GM12878 (cell line): ENCODE results near the gene CCSER1. TPM values are rescaled to one million over a fixed set of nuclear protein-coding genes. Genes with fewer than 3 reads are reported as not detected.

Experiments used
- ATAC-seq: fragments of 200-7000 bp; cut with Tn5 transposase; 3 replicates; pipeline ENCODE4 v1.9.1; 2020; ENCODE audit warnings: mild to moderate bottlenecking, moderate library complexity
- BruUV-seq: library from RNA; stranded (reverse); fragments of 400-500 nt; replicated peaks from 2 replicates; lab custom pipeline; 2021; lab: Mats Ljungman, UMichigan
- CTCF ChIA-PET: fragments of 300-600 bp; sonication (Branson Sonifier 250); formaldehyde crosslinking; extraction: SDS; loops from one replicate; lab custom pipeline; 2021; ENCODE audit warnings: inconsistent platforms; lab: Yijun Ruan, JAX
- POLR2A ChIA-PET: fragments of 350-600 bp; formaldehyde crosslinking; extraction: SDS; loops from one replicate; lab custom pipeline; 2021; ENCODE audit warnings: inconsistent platforms; lab: Charles Lee
- RAD21 ChIA-PET: fragments of 300-600 bp; sonication (Branson Sonifier 250); formaldehyde crosslinking; loops from one replicate; lab custom pipeline; 2023; ENCODE audit warnings: antibody characterized with exemption; ENCODE audit not compliant: unreplicated experiment; lab: Charles Lee
- SMC1A ChIA-PET: fragments of 300-600 bp; sonication (Branson Sonifier 250); formaldehyde crosslinking; loops from one replicate; lab custom pipeline; 2023; ENCODE audit not compliant: unreplicated experiment, uncharacterized antibody; lab: Charles Lee
- DNase-seq: peaks from one replicate; pipeline ENCODE4 v3.0.0-alpha.2; 2011; ENCODE audit warnings: low read depth, low spot score
- FAIRE-seq: peaks from 3 replicates; lab custom pipeline; 2011; peaks lifted over from hg19 to GRCh38; lab: Jason Lieb, UNC
- H2AFZ ChIP-seq: 2 replicates; pipeline ENCODE4 v1.6.0; 2011; ENCODE audit warnings: low read depth, low read length, control low read depth; ENCODE audit not compliant: control insufficient read depth
- H3K27ac ChIP-seq: 2 replicates; pipeline ENCODE4 v1.5.1; 2011; ENCODE audit warnings: control low read depth; ENCODE audit not compliant: control insufficient read depth, insufficient read depth
- H3K27me3 ChIP-seq, 2 experiments: replicated peaks in 1 of 2; 2 replicates each; pipeline versions ENCODE4 v1.6.0 to v1.6.1; 2011; ENCODE audit warnings: low read length in 1 of 2; ENCODE audit not compliant: control insufficient read depth in 2 of 2, insufficient read depth in 2 of 2
- H3K36me3 ChIP-seq, 2 experiments: 2 replicates each; pipeline ENCODE4 v1.5.1; 2011; ENCODE audit warnings: low read length in 1 of 2; ENCODE audit not compliant: control insufficient read depth in 2 of 2, insufficient read depth in 2 of 2
- H3K4me1 ChIP-seq: 2 replicates; pipeline ENCODE4 v1.6.1; 2011; ENCODE audit warnings: mild to moderate bottlenecking, low read length, moderate library complexity, mixed read lengths; ENCODE audit not compliant: control insufficient read depth, insufficient read depth
- H3K4me2 ChIP-seq: 2 replicates; pipeline ENCODE4 v1.6.0; 2011; ENCODE audit warnings: control low read depth; ENCODE audit not compliant: control insufficient read depth, insufficient read depth
- H3K4me3 ChIP-seq: fragments of 200-600 bp; sonication (generic); 2 replicates; pipeline ENCODE4 v1.5.1; 2016
- H3K79me2 ChIP-seq: 2 replicates; pipeline ENCODE4 v1.6.0; 2011; ENCODE audit warnings: low read length; ENCODE audit not compliant: control insufficient read depth, insufficient read depth
- H3K9ac ChIP-seq: 2 replicates; pipeline ENCODE4 v1.8.0; 2011; ENCODE audit warnings: low read length, control low read depth, mixed read lengths; ENCODE audit not compliant: control insufficient read depth, insufficient read depth
- H3K9me3 ChIP-seq: replicated peaks from 3 replicates; pipeline ENCODE4 v1.5.1; 2011; ENCODE audit warnings: mild to moderate bottlenecking, low read length; ENCODE audit not compliant: control insufficient read depth, insufficient read depth
- H4K20me1 ChIP-seq: 2 replicates; pipeline ENCODE4 v1.6.0; 2011; ENCODE audit not compliant: control insufficient read depth, insufficient read depth
- CHD4 ChIP-seq: fragments of 200-600 bp; sonication (generic); IDR thresholded peaks from 2 replicates; pipeline ENCODE4 v1.6.1; 2016; ENCODE audit warnings: mild to moderate bottlenecking
- FOXM1 ChIP-seq: IDR thresholded peaks from 2 replicates; pipeline ENCODE4 v1.6.1; 2012; ENCODE audit warnings: low read depth, mild to moderate bottlenecking, inconsistent platforms, low read length, moderate library complexity
- HDAC2 ChIP-seq: fragments of 200-600 bp; sonication (generic); IDR thresholded peaks from 2 replicates; pipeline ENCODE4 v1.6.1; 2017
- HDGF ChIP-seq: fragments of 450-650 bp; IDR thresholded peaks from 2 replicates; pipeline ENCODE4 v1.6.1; 2016; ENCODE audit warnings: antibody characterized with exemption
- IKZF1 ChIP-seq: fragments of 450-650 bp; conservative IDR thresholded peaks from 2 replicates; pipeline ENCODE4 v1.6.1; 2017; ENCODE audit warnings: antibody characterized with exemption, mild to moderate bottlenecking
- MEF2B ChIP-seq: fragments of 450-650 bp; IDR thresholded peaks from 2 replicates; pipeline ENCODE4 v1.6.1; 2018; ENCODE audit warnings: mild to moderate bottlenecking, moderate library complexity; ENCODE audit not compliant: partially characterized antibody, poor library complexity, severe bottlenecking
- MTA3 ChIP-seq: IDR thresholded peaks from 2 replicates; pipeline ENCODE4 v1.6.1; 2012; ENCODE audit warnings: low read length, inconsistent platforms, borderline replicate concordance
- POLR2AphosphoS2 ChIP-seq: IDR thresholded peaks from 2 replicates; pipeline ENCODE4 v1.6.1; 2011; ENCODE audit warnings: low read depth, mild to moderate bottlenecking, low read length, improper control_type of control experiment, moderate library complexity
- SMAD5 ChIP-seq: IDR thresholded peaks from 2 replicates; pipeline ENCODE4 v1.6.1; 2016; ENCODE audit warnings: antibody characterized with exemption, low read depth
- SMC3 ChIP-seq: IDR thresholded peaks from 2 replicates; pipeline ENCODE4 v1.6.1; 2011; ENCODE audit warnings: low read length, improper control_type of control experiment, borderline replicate concordance
- ZSCAN29 ChIP-seq: fragments of 450-650 bp; IDR thresholded peaks from 2 replicates; pipeline ENCODE4 v1.6.1; 2017; ENCODE audit warnings: mild to moderate bottlenecking, moderate library complexity
- WGBS: methylation state at CpG from one replicate; pipeline ENCODE4 v1.1.6; 2016; ENCODE audit warnings: low lambda C conversion rate; ENCODE audit not compliant: insufficient replicate concordance, insufficient coverage; ENCODE audit errors: missing lambda C conversion rate; 5-methylcytosine and 5-hydroxymethylcytosine counted together
- in situ Hi-C: fragments of 300-500 bp; cut with MboI; formaldehyde crosslinking; loops from 9 replicates; pipeline ENCODE4 v1.14.3; 2018; ENCODE audit warnings: mixed read lengths
- intact Hi-C: fragments of 100-400 bp; cut with micrococcal nuclease; formaldehyde crosslinking; loops from one replicate; pipeline ENCODE4 v1.14.2; 2022; ENCODE audit not compliant: unreplicated experiment
- polyA plus RNA-seq, 11 experiments: library from polyadenylated mRNA; depleted of rRNA in 4 of 11; unstranded in 6 of 11; stranded (reverse) in 5 of 11; fragments of >200 nt; fragmentation: Nextera tagmentation in 4 of 11; fragmentation: Illumina TruSeq in 1 of 11; extraction: Ambion mirVana in 4 of 11; extraction: Trizol in 1 of 11; gene quantifications; 1 replicate in 1 of 11; 2 replicates in 10 of 11; pipeline versions ENCODE4 v1.2.1 to v1.2.3, GENCODE V29; 2011 to 2016; ENCODE audit warnings: inconsistent platforms in 2 of 11, missing spikeins in 2 of 11, low read depth in 1 of 11
- total RNA-seq, 4 experiments: library from RNA; depleted of rRNA in 3 of 4; stranded (reverse); fragments of >200 nt in 3 of 4; fragmentation: Illumina TruSeq in 1 of 4; extraction: Trizol in 1 of 4; gene quantifications; 2 replicates each; pipeline versions ENCODE4 v1.2.1 to v1.2.3, GENCODE V29; 2013 to 2021
- TF ChIP-seq, protein P1 (sequence below), 3 experiments: IDR thresholded peaks in 2 of 3; conservative IDR thresholded peaks in 1 of 3; 2 replicates each; pipeline ENCODE4 v1.5.1; 2011; ENCODE audit warnings: low read depth in 3 of 3, low read length in 3 of 3, mild to moderate bottlenecking in 3 of 3, control low read depth in 2 of 3, moderate library complexity in 2 of 3, inconsistent platforms in 1 of 3, mixed read lengths in 1 of 3; ENCODE audit not compliant: control insufficient read depth in 2 of 3, insufficient read depth in 1 of 3; ENCODE audit errors: extremely low read depth in 1 of 3
- TF ChIP-seq, protein P2 (sequence below): fragments of 450-650 bp; IDR thresholded peaks from 2 replicates; pipeline ENCODE4 v1.6.1; 2017; ENCODE audit warnings: mild to moderate bottlenecking, moderate library complexity

Gene CCSER1
- total and polyA plus RNA-seq, 10 of the 15 experiments (the other 5 are each of a cell fraction or from before 2014, with no cell fraction given): 0.22 to 2.7 (median 1.0) TPM

DNA sequence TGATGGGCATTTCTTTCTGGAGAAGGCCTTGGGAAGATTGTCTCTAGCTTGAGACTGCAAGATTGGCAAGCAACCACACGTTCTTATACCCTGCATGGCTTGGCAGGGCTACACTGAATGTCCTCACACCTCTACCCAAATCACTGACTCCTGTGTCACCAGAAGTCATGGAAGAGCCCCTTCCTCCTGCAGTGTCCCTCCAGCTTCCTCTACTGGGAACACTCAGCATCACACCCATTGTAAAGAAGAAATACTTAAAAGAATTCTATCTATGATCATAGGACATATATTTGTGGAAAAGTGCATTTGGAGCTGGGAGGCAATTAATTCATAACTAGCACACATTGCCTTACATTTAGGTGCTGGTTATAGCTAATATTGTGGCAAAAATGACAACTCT is 113.1 kb downstream of the CCSER1 start:
- ChIA-PET RAD21 (no interaction called here), SMC1A (interaction anchor here (1.2 kb wide), 1 partner anchor 54 kb away, joined by 4 read pairs; no protein-coding TSS in a partner anchor), CTCF (no interaction called here), POLR2A (no interaction called here)
- Histone ChIP-seq H3K4me2 (no peak overlapping the region), H4K20me1 (no peaks in the 10 kb centered on the region), H3K79me2 (no peaks in the 10 kb centered on the region), H3K4me1 (no peaks in the 10 kb centered on the region), H3K36me3 (no peaks in the 10 kb centered on the region), H3K9me3 (no peaks in the 10 kb centered on the region), H2AFZ (no peak overlapping the region), H3K4me3 (no peak overlapping the region), H3K27ac (no peak overlapping the region), H3K9ac (no peak overlapping the region), H3K27me3 (no peaks in the 10 kb centered on the region)
- BruUV-seq: no TSS peak
- intact Hi-C loops (no loop called here), in situ Hi-C loops (no loop called here)
- ATAC-seq (no peak), DNase-seq (no peak), FAIRE-seq (no peak)
- TF ChIP-seq SMAD5: no peak
- TF ChIP-seq, protein P1, sequence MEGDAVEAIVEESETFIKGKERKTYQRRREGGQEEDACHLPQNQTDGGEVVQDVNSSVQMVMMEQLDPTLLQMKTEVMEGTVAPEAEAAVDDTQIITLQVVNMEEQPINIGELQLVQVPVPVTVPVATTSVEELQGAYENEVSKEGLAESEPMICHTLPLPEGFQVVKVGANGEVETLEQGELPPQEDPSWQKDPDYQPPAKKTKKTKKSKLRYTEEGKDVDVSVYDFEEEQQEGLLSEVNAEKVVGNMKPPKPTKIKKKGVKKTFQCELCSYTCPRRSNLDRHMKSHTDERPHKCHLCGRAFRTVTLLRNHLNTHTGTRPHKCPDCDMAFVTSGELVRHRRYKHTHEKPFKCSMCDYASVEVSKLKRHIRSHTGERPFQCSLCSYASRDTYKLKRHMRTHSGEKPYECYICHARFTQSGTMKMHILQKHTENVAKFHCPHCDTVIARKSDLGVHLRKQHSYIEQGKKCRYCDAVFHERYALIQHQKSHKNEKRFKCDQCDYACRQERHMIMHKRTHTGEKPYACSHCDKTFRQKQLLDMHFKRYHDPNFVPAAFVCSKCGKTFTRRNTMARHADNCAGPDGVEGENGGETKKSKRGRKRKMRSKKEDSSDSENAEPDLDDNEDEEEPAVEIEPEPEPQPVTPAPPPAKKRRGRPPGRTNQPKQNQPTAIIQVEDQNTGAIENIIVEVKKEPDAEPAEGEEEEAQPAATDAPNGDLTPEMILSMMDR (IDR thresholded peaks at IDR 0.05 in 2 of 3, conservative IDR thresholded peaks at IDR 0.05 in 1 of 3; ENCODE audit: control insufficient read depth in 2 of 3, extremely low read depth in 1 of 3, insufficient read depth in 1 of 3, low read depth in 3 of 3, low read length in 3 of 3): 0 out of 6 replicates have a peak, but pooled peaks of 1 of the 3 experiments have one; percentile 8
- 0% methylated on average over 1 of the region's 1 CpG for WGBS

DNA sequence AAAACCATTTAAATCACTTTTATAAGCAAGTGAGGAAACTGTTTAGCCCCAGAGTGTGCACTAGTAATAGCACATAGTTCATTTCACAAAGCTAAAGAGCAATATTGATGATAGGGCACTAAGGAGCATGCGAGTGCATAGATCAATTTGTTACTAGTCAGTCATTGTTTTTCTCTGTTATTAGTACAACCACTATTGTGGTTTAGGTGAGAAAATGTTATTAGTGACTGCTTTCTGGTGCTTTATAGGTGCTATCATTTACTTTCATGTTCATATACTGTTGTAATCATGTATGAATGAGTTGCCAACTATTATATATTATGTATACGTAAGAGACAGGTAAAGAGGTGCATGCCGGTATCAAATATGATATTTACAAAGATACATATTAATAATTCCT is 113.8 kb downstream of the CCSER1 start:
- Histone ChIP-seq H3K4me1 (no peaks in the 10 kb centered on the region), H3K9ac (no peak overlapping the region), H3K27me3 (no peaks in the 10 kb centered on the region), H3K27ac (no peak overlapping the region), H4K20me1 (no peaks in the 10 kb centered on the region), H3K9me3 (no peaks in the 10 kb centered on the region), H3K79me2 (no peaks in the 10 kb centered on the region), H3K4me3 (no peak overlapping the region), H3K36me3 (no peaks in the 10 kb centered on the region), H2AFZ (no peak overlapping the region), H3K4me2 (no peak overlapping the region)
- ChIA-PET CTCF (no interaction called here), SMC1A (interaction anchor here (1.2 kb wide), 1 partner anchor 53 kb away, joined by 4 read pairs; no protein-coding TSS in a partner anchor), RAD21 (no interaction called here), POLR2A (no interaction called here)
- no TSS peak for BruUV-seq
- ATAC-seq (no peak; the same call in 1 of the 3 replicates), DNase-seq (no peak), FAIRE-seq (no peak)
- 19% methylated on average over 3 of the region's 3 CpGs for WGBS
- in situ Hi-C loops (no loop called here), intact Hi-C loops (no loop called here)
- TF ChIP-seq POLR2AphosphoS2 (no peak), HDGF (no peak), MEF2B (no peak), FOXM1 (no peak), SMC3 (no peak), CHD4 (no peak), IKZF1 (no peak), HDAC2 (no peak), SMAD5 (no peak), ZSCAN29 (no peak), MTA3 (no peak)
- TF ChIP-seq, protein P2, sequence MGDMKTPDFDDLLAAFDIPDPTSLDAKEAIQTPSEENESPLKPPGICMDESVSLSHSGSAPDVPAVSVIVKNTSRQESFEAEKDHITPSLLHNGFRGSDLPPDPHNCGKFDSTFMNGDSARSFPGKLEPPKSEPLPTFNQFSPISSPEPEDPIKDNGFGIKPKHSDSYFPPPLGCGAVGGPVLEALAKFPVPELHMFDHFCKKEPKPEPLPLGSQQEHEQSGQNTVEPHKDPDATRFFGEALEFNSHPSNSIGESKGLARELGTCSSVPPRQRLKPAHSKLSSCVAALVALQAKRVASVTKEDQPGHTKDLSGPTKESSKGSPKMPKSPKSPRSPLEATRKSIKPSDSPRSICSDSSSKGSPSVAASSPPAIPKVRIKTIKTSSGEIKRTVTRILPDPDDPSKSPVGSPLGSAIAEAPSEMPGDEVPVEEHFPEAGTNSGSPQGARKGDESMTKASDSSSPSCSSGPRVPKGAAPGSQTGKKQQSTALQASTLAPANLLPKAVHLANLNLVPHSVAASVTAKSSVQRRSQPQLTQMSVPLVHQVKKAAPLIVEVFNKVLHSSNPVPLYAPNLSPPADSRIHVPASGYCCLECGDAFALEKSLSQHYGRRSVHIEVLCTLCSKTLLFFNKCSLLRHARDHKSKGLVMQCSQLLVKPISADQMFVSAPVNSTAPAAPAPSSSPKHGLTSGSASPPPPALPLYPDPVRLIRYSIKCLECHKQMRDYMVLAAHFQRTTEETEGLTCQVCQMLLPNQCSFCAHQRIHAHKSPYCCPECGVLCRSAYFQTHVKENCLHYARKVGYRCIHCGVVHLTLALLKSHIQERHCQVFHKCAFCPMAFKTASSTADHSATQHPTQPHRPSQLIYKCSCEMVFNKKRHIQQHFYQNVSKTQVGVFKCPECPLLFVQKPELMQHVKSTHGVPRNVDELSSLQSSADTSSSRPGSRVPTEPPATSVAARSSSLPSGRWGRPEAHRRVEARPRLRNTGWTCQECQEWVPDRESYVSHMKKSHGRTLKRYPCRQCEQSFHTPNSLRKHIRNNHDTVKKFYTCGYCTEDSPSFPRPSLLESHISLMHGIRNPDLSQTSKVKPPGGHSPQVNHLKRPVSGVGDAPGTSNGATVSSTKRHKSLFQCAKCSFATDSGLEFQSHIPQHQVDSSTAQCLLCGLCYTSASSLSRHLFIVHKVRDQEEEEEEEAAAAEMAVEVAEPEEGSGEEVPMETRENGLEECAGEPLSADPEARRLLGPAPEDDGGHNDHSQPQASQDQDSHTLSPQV: no peak
